ENCODE results near the gene RGS1.

GRCh38 chr1:192580351-192580962 is 4.9 kb downstream of the RGS1 start:
- TF ChIP-seq, protein P1, sequence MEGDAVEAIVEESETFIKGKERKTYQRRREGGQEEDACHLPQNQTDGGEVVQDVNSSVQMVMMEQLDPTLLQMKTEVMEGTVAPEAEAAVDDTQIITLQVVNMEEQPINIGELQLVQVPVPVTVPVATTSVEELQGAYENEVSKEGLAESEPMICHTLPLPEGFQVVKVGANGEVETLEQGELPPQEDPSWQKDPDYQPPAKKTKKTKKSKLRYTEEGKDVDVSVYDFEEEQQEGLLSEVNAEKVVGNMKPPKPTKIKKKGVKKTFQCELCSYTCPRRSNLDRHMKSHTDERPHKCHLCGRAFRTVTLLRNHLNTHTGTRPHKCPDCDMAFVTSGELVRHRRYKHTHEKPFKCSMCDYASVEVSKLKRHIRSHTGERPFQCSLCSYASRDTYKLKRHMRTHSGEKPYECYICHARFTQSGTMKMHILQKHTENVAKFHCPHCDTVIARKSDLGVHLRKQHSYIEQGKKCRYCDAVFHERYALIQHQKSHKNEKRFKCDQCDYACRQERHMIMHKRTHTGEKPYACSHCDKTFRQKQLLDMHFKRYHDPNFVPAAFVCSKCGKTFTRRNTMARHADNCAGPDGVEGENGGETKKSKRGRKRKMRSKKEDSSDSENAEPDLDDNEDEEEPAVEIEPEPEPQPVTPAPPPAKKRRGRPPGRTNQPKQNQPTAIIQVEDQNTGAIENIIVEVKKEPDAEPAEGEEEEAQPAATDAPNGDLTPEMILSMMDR (IDR thresholded peaks at IDR 0.05): peak; percentile 53
- TF ChIP-seq POLR2AphosphoS5 (IDR thresholded peaks at IDR 0.05; ENCODE audit: low read depth, low read length) (no peak), SIN3A (IDR thresholded peaks at IDR 0.05; ENCODE audit: borderline replicate concordance, insufficient read depth, low read depth, low read length) (no peak), TCF7L2 (IDR thresholded peaks at IDR 0.05; ENCODE audit: low read depth, low read length) (no peak)
- TF ChIP-seq, protein P2, sequence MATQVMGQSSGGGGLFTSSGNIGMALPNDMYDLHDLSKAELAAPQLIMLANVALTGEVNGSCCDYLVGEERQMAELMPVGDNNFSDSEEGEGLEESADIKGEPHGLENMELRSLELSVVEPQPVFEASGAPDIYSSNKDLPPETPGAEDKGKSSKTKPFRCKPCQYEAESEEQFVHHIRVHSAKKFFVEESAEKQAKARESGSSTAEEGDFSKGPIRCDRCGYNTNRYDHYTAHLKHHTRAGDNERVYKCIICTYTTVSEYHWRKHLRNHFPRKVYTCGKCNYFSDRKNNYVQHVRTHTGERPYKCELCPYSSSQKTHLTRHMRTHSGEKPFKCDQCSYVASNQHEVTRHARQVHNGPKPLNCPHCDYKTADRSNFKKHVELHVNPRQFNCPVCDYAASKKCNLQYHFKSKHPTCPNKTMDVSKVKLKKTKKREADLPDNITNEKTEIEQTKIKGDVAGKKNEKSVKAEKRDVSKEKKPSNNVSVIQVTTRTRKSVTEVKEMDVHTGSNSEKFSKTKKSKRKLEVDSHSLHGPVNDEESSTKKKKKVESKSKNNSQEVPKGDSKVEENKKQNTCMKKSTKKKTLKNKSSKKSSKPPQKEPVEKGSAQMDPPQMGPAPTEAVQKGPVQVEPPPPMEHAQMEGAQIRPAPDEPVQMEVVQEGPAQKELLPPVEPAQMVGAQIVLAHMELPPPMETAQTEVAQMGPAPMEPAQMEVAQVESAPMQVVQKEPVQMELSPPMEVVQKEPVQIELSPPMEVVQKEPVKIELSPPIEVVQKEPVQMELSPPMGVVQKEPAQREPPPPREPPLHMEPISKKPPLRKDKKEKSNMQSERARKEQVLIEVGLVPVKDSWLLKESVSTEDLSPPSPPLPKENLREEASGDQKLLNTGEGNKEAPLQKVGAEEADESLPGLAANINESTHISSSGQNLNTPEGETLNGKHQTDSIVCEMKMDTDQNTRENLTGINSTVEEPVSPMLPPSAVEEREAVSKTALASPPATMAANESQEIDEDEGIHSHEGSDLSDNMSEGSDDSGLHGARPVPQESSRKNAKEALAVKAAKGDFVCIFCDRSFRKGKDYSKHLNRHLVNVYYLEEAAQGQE (IDR thresholded peaks at IDR 0.05; ENCODE audit: insufficient read depth in 1 of 2, low read depth in 2 of 2, low read length in 1 of 2): no peak

All from Panc1 (cell line).